NT2/D1 (cell line): Measurements from ENCODE around the gene F5.
"Not testable (repeated sequence)": the region's sequence is repeated elsewhere in the genome, so short reads cannot be mapped to it uniquely, and the experiment has no call there.

Source experiments
- DNase-seq: peaks from one replicate; pipeline ENCODE4 v3.0.0-alpha.2; 2011; ENCODE audit warnings: low read depth, low spot score
- H3K27me3 ChIP-seq: 2 replicates; pipeline ENCODE4 v1.6.0; 2011; ENCODE audit warnings: mild to moderate bottlenecking; ENCODE audit not compliant: insufficient read length, insufficient read depth
- H3K36me3 ChIP-seq: 2 replicates; pipeline ENCODE4 v1.6.1; 2011; ENCODE audit warnings: mild to moderate bottlenecking, low read length, mixed read lengths; ENCODE audit not compliant: insufficient read depth, insufficient read length
- H3K4me1 ChIP-seq: 2 replicates; pipeline ENCODE4 v1.5.1; 2011; ENCODE audit not compliant: insufficient read depth, insufficient read length
- H3K4me3 ChIP-seq: 2 replicates; pipeline ENCODE4 v1.5.1; 2011; ENCODE audit warnings: low read depth; ENCODE audit not compliant: insufficient read length
- H3K9ac ChIP-seq: 2 replicates; pipeline ENCODE4 v1.6.0; 2011; ENCODE audit warnings: low read depth; ENCODE audit not compliant: insufficient read length
- H3K9me3 ChIP-seq: 2 replicates; pipeline ENCODE4 v1.5.1; 2011; ENCODE audit warnings: mild to moderate bottlenecking, low read length; ENCODE audit not compliant: insufficient read depth
- SUZ12 ChIP-seq: IDR thresholded peaks from 2 replicates; pipeline ENCODE4 v1.6.1; 2011; ENCODE audit not compliant: insufficient read length, insufficient read depth; ENCODE audit errors: extremely low read depth
- YY1 ChIP-seq: IDR thresholded peaks from 2 replicates; pipeline ENCODE4 v1.6.1; 2011; ENCODE audit not compliant: insufficient read length, insufficient read depth
- ZNF274 ChIP-seq: IDR thresholded peaks from 2 replicates; pipeline ENCODE4 v1.6.1; 2011; ENCODE audit warnings: mild to moderate bottlenecking, low read depth, low read length

Gene F5

GRCh38 chr1:169538998-169539871 is 47.0 kb downstream of the F5 start:
- no peaks in the 10 kb centered on the region for H3K27me3 ChIP-seq
- no peaks in the 10 kb centered on the region for H3K36me3 ChIP-seq
- no peak overlapping the region for H3K4me3 ChIP-seq
- H3K9ac ChIP-seq = no peak overlapping the region
- no peak for DNase-seq
- H3K9me3 ChIP-seq = no peaks in the 10 kb centered on the region
- TF ChIP-seq YY1 (no peak), SUZ12 (no peak), ZNF274 (no peak)
- H3K4me1 ChIP-seq = no peaks in the 10 kb centered on the region

GRCh38 chr1:169534653-169535052 is 51.6 kb downstream of the F5 start:
- TF ChIP-seq ZNF274 = no peak
- TF ChIP-seq SUZ12 = no peak
- no peak for TF ChIP-seq YY1

GRCh38 chr1:169533528-169534190 is 52.6 kb downstream of the F5 start:
- H3K9me3 ChIP-seq, H3K4me1 ChIP-seq, H3K9ac ChIP-seq, H3K4me3 ChIP-seq, H3K36me3 ChIP-seq, DNase-seq, H3K27me3 ChIP-seq: not testable (repeated sequence)

More at GRCh38 chr1:169534653-169535052, 51.6 kb downstream of the F5 start:
- no peaks in the 10 kb centered on the region for H3K9me3 ChIP-seq
- no peaks in the 10 kb centered on the region for H3K27me3 ChIP-seq
- H3K4me1 ChIP-seq = no peaks in the 10 kb centered on the region
- no peaks in the 10 kb centered on the region for H3K36me3 ChIP-seq
- no peak overlapping the region for H3K9ac ChIP-seq
- H3K4me3 ChIP-seq = no peak overlapping the region
- DNase-seq = no peak

- Histone ChIP-seq H3K4me3 (no peak overlapping the region), H3K4me1 (no peaks in the 10 kb centered on the region), H3K9ac (no peak overlapping the region), H3K27me3 (no peaks in the 10 kb centered on the region), H3K36me3 (no peaks in the 10 kb centered on the region), H3K9me3 (no peaks in the 10 kb centered on the region)
- TF ChIP-seq SUZ12 = no peak
- no peak for TF ChIP-seq YY1
- TF ChIP-seq ZNF274 = no peak
- DNase-seq = no peak
Observed at GRCh38 chr1:169530448-169530847, 55.8 kb downstream of the F5 start.

- DNase-seq = peak; percentile 63
- H3K9ac ChIP-seq = no peak overlapping the region
Observed at GRCh38 chr1:169529068-169529642, 57.1 kb downstream of the F5 start.

GRCh38 chr1:169528215-169529067 is 57.8 kb downstream of the F5 start:
- Histone ChIP-seq H3K36me3 (no peaks in the 10 kb centered on the region), H3K9me3 (no peaks in the 10 kb centered on the region), H3K4me1 (no peaks in the 10 kb centered on the region), H3K9ac (no peak overlapping the region), H3K27me3 (no peaks in the 10 kb centered on the region), H3K4me3 (no peak overlapping the region)
- DNase-seq = no peak
- TF ChIP-seq SUZ12 (no peak), ZNF274 (no peak), YY1 (no peak)

More at GRCh38 chr1:169529068-169529642, 57.1 kb downstream of the F5 start:
- no peaks in the 10 kb centered on the region for H3K9me3 ChIP-seq
- H3K4me3 ChIP-seq = no peak overlapping the region
- no peaks in the 10 kb centered on the region for H3K27me3 ChIP-seq
- TF ChIP-seq YY1 (no peak), SUZ12 (no peak), ZNF274 (no peak)
- H3K4me1 ChIP-seq = no peaks in the 10 kb centered on the region
- no peaks in the 10 kb centered on the region for H3K36me3 ChIP-seq
